Psoas muscle (tissue), 8 donors: ENCODE results near the gene ESPN. TPM values are rescaled to one million over a fixed set of nuclear protein-coding genes. Genes with fewer than 3 reads are reported as not detected.
"Not testable (repeated sequence)": the region's sequence is repeated elsewhere in the genome, so short reads cannot be mapped to it uniquely, and the experiment has no call there.

Experiments
- ATAC-seq, 4 donors: fragments of 200-7000 bp; cut with Tn5 transposase; one replicate each; pipeline ENCODE4 v1.9.1; 2020; ENCODE audit warnings: moderate library complexity in 3 of 4, mild to moderate bottlenecking in 2 of 4
- DNase-seq, 2 donors: peaks; one replicate each; pipeline ENCODE4 v3.0.0-alpha.2; 2020
- H3K27ac ChIP-seq: fragments of 200-600 bp; one replicate; pipeline ENCODE4 v1.8.0; 2022
- H3K27me3 ChIP-seq, 3 donors: fragments of 200-600 bp in 1 of 3; one replicate each; pipeline versions ENCODE4 v1.6.1 to v1.8.0; 2013 to 2022; ENCODE audit warnings: low read length in 2 of 3, mild to moderate bottlenecking in 2 of 3, moderate library complexity in 1 of 3; ENCODE audit not compliant: insufficient read depth in 3 of 3
- H3K36me3 ChIP-seq, 2 donors: fragments of 200-600 bp in 1 of 2; one replicate each; pipeline versions ENCODE4 v1.6.1 to v1.8.0; 2013 to 2022; ENCODE audit warnings: low read depth in 1 of 2, mild to moderate bottlenecking in 1 of 2, moderate library complexity in 1 of 2; ENCODE audit not compliant: insufficient read depth in 1 of 2
- H3K4me1 ChIP-seq: fragments of 200-600 bp; one replicate; pipeline ENCODE4 v1.8.0; 2022
- H3K4me3 ChIP-seq: fragments of 200-600 bp; one replicate; pipeline ENCODE4 v1.8.0; 2022; ENCODE audit warnings: mild to moderate bottlenecking
- H3K9me3 ChIP-seq: fragments of 200-600 bp; one replicate; pipeline ENCODE4 v1.8.0; 2022
- CTCF ChIP-seq: fragments of 200-600 bp; IDR thresholded peaks from one replicate; pipeline ENCODE4 v1.8.0; 2022; ENCODE audit warnings: antibody characterized with exemption
- WGBS, 3 donors: extraction: QIAGEN DNeasy Blood & Tissue Kit; methylation state at CpG; one replicate each; pipeline versions ENCODE4 v1.1.6 to v1.1.7; 2013; 5-methylcytosine and 5-hydroxymethylcytosine counted together
- intact Hi-C, 2 donors: fragments of 100-400 bp; cut with DNase I; formaldehyde crosslinking; loops; one replicate each; pipeline versions ENCODE4 v1.11.0 to v1.14.2; 2022
- polyA plus RNA-seq, 3 donors: library from polyadenylated mRNA; stranded (reverse); fragments of 200-250 nt; gene quantifications; one replicate each; pipeline ENCODE4 v1.2.3, GENCODE V29; 2013
- total RNA-seq, 4 donors: library from RNA; stranded (reverse); fragmentation: NEBNext Ultra II Directional in 2 of 4; extraction: Animal tissue kit (Norgen Biotek cat#: 25700) in 2 of 4; gene quantifications; one replicate each; pipeline versions ENCODE4 v1.2.1 to v1.2.4, GENCODE V29; 2021 to 2023
- donor health status: healthy with polysubstance abuse.
- donor health status: DM: no; HTN: no; CAD: no; lungs with moderate emphysema.
- donor health status: Bipolar disorder and iron deficiency.
- donor health status: healthy.
- donor health status: DM: yes; HTN: yes; CAD: no.
- donor health status: DM: no; HTN: no; CAD: no.
- donor health status: DM: no; HTN: no; CAD: no.
- donor health status: DM: yes; HTN: yes; CAD: no.

The ESPN gene
- total and polyA plus RNA-seq, 7 donors: 0.12 TPM; not detected in 6

DNA sequence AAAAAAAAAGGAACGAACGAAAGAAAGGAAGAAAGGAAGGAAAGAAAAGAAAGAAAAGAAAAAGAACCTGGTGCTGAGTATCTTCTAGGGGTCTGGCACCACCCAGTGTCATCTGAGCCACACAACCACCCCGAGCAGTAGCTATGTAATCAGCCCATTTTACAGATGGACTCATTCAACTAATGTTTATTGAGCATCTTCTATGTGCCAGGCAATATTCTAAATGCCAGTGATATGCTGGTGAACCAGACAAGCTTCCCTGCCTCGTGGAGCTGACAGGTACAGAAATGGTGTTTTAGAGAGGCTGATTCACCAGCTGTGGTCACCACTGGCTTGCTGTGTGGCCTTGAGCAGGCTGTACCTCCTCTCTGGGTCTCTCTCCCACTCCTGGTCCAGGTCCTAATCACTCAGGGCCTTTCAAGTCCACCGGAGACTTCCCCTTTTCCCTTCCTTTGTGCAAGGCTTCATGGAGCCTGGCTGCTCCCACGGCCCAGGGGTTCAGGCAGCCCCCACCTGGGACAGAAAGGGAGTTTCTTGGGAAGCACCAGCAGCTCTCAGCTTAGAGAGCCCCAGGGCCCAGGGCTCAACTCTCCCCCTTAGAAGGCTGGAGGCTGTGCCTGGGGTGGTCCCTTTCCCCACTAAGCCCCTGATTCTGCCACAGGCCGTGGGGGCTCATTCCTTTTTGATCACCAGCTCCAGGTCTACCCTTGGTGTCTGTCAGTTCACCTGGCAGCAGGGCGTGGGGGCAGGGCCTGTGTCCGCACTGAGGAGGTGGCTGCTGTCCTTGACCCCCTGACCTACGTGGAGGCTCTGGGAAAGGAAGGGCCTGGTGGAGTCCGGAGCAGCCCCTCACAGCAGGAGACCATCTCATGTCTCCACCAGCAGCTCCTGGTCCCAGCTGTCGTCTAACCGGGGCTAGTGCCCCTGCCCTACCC lies 7.3 kb downstream of the ESPN start:
- H3K4me3 ChIP-seq, H3K9me3 ChIP-seq, ATAC-seq, H3K36me3 ChIP-seq, H3K27ac ChIP-seq, H3K4me1 ChIP-seq, DNase-seq, intact Hi-C loops: not testable (repeated sequence)
- 71 to 73% (median 72%) methylated on average over 11 to 13 of the region's 13 CpGs for WGBS, 3 donors
- peaks cover 0 to 37% (median 6%) of the 10 kb centered on the region in 3 donors for H3K27me3 ChIP-seq

GRCh38 chr1:6434186-6434585 lies 9.6 kb downstream of the ESPN start:
- no peak for TF ChIP-seq CTCF
- ATAC-seq (no peak), DNase-seq (no peak)
- no peak overlapping the region for H3K4me3 ChIP-seq
- no peaks in the 10 kb centered on the region for H3K9me3 ChIP-seq
- no peak overlapping the region for H3K27ac ChIP-seq
- WGBS, 3 donors: 58 to 65% (median 64%) methylated on average over 5 of the region's 5 CpGs
- no peaks in the 10 kb centered on the region for H3K4me1 ChIP-seq
- intact Hi-C loops: no loop called here
- H3K36me3 ChIP-seq: no peaks in the 10 kb centered on the region
- peaks cover 0 to 26% (median 4%) of the 10 kb centered on the region in 3 donors for H3K27me3 ChIP-seq

DNA sequence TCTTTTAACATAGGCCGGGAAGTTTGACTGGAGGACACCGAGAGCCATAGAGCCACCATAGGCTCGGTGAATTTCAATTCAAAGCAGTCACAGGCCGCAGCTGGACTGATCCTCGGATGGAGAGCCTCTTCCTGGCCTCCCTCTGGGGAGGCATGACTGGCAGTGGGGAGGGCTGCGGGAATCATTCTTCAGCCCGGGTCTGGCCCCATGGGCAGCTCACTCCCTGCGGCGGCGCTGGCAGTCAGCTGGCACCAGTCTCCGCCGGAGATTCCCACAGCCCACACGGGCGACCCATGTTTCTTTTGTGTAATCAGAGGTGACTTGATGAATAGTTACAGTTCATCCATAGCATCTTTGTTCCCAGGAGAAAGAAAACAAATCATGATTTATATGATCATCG lies 10.6 kb downstream of the ESPN start:
- WGBS, 3 donors: 85 to 87% (median 85%) methylated on average over 14 to 15 of the region's 15 CpGs

DNA sequence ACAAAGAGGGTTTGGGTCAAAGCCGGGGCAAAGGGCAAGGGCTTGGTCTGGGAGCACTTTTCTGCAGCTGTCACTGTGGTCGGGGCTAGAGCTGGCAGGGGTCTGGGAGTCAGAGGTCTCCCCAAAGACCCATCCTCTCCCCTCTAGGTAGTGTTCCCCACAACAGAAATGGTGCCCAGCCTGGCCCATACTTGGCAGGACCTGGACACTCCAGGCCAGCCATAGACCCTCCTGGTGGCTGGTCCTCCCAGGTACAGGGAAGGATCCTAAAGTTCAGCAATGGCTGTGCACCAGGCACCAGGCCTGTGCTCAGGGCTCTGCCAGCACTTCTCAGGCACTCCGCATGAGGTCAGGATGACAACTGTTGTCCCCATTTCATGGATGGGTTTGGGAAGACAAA lies 11.0 kb downstream of the ESPN start:
- intact Hi-C loops: no loop called here
- Histone ChIP-seq H3K27ac (no peak overlapping the region), H3K36me3 (no peaks in the 10 kb centered on the region), H3K4me1 (no peaks in the 10 kb centered on the region), H3K9me3 (no peaks in the 10 kb centered on the region), H3K27me3 (peaks cover 0 to 27% (median 7%) of the 10 kb centered on the region in 3 donors), H3K4me3 (no peak overlapping the region)
- no peak for TF ChIP-seq CTCF
- WGBS, 3 donors: 64 to 76% (median 71%) methylated on average over 3 of the region's 3 CpGs
- DNase-seq (no peak), ATAC-seq (no peak)

More for the DNA sequence above, 10.6 kb downstream of the ESPN start:
- ATAC-seq: no peak
- H3K9me3 ChIP-seq: no peaks in the 10 kb centered on the region
- no peaks in the 10 kb centered on the region for H3K4me1 ChIP-seq
- TF ChIP-seq CTCF: no peak
- intact Hi-C loops: no loop called here
- no peak overlapping the region for H3K27ac ChIP-seq
- DNase-seq: no peak
- H3K36me3 ChIP-seq: no peaks in the 10 kb centered on the region
- no peak overlapping the region for H3K4me3 ChIP-seq
- H3K27me3 ChIP-seq: peaks cover 0 to 29% (median 5%) of the 10 kb centered on the region in 3 donors

GRCh38 chr1:6436277-6436676 lies 11.7 kb downstream of the ESPN start:
- H3K4me1 ChIP-seq, H3K36me3 ChIP-seq, DNase-seq, H3K4me3 ChIP-seq, H3K27ac ChIP-seq, H3K9me3 ChIP-seq, ATAC-seq, intact Hi-C loops: not testable (repeated sequence)
- peaks cover 0 to 28% (median 12%) of the 10 kb centered on the region in 3 donors for H3K27me3 ChIP-seq
- 72 to 78% (median 77%) methylated on average over 3 of the region's 3 CpGs for WGBS, 3 donors

- H3K4me3 ChIP-seq, DNase-seq, ATAC-seq, H3K4me1 ChIP-seq, intact Hi-C loops, H3K27ac ChIP-seq, H3K36me3 ChIP-seq, H3K9me3 ChIP-seq: not testable (repeated sequence)
- 36 to 49% (median 38%) methylated on average over 20 to 22 of the region's 22 CpGs for WGBS, 3 donors
- peaks cover 0 to 37% (median 13%) of the 10 kb centered on the region in 3 donors for H3K27me3 ChIP-seq
Observed at GRCh38 chr1:6437012-6437700, 12.6 kb downstream of the ESPN start.
